HG02938 (cell line): Measurements from ENCODE around the gene SLC46A3.
"Not testable (repeated sequence)": the region's sequence is repeated elsewhere in the genome, so short reads cannot be mapped to it uniquely, and the experiment has no call there.

Experiments used
- ATAC-seq: cut with Tn5 transposase; IDR thresholded peaks from one replicate; pipeline ENCODE4 v1.9.1; 2021; ENCODE audit warnings: mild to moderate bottlenecking, moderate library complexity; ENCODE audit not compliant: unreplicated experiment

The SLC46A3 gene

DNA sequence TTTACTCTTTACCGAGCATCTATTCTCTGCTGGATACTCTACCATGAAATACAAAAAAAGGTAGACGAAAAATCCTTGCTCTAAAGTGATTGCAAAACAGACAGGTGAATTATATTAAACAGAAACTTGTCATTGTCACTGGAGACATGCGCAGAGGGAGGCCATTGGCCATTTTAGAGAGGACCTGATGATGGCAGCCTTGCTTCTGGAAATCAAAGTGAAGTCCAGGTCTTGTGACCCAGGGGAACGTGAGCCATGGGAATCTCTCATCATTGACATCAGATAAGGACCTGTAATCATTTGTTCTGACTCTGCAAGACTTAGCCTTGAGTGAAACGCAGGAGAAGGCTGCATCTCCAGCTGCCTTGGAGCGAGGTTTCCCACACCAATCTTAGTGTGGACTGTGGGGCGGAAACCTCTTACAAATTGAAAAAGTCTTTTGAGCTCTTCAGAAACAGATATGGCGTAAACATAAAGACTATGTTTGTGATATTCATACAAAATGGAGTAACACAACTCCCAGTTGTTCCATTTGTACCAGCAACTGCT is 16.8 kb upstream of the SLC46A3 start:
- no peak for ATAC-seq

GRCh38 chr13:28734906-28735305 is 16.1 kb upstream of the SLC46A3 start:
- ATAC-seq, result no peak

DNA sequence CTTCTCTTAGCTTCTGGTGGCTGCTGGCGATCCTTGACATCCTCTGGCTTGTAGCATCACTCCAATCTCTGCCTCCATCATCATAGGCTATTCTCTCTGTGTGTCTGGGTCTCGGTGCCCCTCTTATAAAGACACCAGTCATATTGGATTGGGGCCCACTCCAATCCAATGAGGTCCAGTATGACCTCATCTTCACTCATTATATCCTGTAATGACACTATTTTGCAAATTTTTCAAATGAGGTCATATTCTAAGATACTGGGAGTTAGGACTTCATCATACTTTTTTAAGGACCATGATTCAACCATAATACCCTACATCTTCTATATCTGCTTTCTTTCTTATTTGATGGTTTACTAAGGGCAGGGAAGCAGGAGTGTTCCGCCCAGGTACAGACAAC is 12.0 kb upstream of the SLC46A3 start:
- no peak for ATAC-seq

DNA sequence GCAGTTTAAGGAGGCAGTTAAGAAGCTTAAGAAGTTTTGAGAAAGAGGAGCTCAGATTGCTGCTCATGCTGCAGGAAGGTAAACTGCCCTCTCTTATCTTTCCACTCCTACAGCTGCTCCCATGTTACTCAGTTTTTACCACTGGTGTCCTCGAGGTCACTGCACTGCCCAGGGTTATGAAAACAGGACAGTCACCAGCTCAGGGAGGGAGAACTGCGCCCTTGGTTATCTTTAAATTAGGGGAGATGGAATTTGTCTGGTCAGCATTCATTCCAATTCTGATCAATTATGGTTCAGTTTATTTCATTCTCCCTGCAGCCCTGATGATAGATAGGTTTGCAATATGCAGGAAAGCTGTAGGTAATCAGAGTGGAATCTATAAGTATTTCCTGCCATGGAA is 10.8 kb upstream of the SLC46A3 start:
- ATAC-seq, result no peak

DNA sequence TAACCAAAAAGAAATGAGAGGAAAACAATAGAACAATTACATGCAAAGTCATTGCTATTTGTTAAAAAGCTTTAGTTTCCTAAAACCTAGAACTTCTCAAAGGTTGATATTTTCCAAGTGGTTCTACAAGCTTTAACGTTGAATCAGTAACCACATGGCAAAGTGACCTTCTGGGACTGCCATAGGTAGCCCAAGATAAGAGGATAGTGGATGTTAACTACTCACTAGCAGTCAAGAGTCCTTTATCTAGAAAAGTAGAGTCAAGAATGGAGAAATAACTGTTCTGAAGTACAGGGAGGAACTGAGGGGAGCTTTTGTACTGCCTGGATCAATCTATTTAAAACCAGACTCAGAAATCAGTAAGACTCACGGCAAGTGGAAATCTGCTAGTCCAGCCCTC is 9.9 kb upstream of the SLC46A3 start:
- ATAC-seq, result no peak

DNA sequence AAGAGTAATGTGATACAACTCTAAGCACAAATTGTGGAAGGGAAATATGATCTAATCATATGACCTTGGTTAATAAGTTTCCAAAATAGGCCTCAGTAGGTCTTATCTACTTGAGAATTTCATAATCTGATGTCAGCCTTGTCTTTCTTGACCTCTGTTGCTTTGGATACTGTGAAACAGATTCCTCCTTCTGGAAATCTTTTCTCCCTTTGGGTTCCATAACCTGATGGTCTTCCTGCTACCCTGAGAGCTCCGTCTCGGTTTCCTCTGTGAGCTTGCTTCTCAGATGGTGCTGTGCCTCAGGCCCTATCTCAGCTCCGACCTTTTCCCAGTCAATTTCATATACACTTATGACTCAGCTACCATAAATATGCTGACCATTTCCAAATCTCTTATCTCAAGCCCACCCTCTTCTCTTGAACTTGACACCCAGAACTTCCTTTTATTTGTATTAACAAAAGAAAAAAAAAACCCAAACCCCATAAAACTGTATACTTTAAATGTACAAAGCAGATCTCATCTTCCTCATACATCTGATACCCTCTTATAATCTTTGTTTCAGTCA is 6.4 kb upstream of the SLC46A3 start:
- no peak for ATAC-seq

DNA sequence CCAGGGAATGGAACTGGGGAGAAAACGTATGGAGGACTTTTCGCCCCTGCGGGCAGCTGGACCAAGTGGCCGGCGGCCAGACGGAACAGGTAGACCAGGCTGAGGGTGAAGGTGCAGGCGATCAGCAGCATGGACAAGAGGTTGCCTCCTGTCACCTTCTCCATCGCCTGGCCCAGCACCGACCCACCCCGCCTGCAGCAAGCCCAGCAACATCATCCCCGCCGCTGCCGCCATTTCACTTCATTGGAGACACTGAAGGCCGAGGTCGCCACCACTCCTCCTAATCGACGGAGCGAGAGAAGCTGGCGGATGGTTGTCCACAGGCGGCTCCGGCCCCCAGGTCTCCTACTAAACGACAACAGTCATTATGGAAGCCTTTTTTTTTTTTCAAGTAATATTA is 5.0 kb upstream of the SLC46A3 start:
- ATAC-seq, result no peak

DNA sequence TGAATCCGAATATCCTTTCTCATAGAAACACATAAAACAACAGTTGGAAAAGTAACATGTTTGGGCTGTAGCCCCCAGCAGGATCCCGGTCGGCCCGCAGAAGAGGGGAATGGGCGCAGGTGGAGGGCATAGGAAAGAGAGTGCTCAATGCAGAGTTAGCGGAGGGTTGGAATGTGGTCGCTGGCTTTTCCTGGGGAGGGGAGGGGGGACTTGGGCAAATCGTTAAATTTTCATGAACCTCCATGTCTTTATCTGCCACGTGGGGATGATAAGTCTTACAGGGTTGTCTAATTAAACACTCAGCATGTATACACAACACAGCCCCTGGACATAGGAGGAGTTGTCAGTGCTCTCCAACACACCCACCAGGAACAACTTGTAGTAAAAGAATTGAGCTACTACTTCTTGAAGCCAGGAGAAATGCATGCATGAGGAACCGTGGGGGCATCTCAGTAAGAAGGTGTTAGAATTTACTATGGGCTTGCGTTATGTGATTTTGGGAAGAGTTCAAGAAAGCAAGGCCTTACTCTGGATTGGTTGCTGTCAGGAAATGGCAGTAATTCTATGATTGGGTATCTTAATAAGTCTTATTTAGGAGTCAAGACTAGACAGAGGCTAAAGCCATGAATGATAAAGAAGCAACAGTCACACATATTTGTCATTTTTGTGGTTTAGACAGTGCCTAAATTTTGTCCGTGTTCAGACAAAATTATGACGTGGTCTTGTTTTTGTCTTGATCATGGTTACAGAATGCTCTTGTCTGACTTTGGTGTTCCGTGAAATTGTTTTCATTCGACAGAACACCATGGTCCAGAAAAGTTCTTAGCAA is 671 bp upstream of the SLC46A3 start:
- ATAC-seq, result no peak

GRCh38 chr13:28718196-28718542 is 601 bp downstream of the SLC46A3 start:
- ATAC-seq, result peak; percentile 2

DNA sequence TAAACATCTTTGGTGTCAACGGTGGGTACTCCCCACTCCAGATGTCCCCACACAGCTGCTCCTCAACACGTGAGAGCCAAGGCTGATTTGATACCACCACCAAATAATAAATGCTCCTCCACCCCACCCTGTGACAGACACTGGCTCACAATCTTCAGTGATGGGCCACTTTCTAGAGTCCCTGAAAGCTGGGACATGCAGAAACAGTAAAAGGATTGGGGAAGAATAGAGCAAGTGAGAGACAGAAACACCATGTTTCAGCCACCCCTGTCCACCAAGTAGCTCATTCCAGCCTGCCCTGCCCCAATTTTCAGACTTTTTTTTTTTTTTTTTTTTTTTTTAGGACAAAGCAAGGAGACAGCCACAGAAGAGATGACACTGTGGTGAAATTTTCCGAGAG is 1.6 kb downstream of the SLC46A3 start:
- no peak for ATAC-seq

DNA sequence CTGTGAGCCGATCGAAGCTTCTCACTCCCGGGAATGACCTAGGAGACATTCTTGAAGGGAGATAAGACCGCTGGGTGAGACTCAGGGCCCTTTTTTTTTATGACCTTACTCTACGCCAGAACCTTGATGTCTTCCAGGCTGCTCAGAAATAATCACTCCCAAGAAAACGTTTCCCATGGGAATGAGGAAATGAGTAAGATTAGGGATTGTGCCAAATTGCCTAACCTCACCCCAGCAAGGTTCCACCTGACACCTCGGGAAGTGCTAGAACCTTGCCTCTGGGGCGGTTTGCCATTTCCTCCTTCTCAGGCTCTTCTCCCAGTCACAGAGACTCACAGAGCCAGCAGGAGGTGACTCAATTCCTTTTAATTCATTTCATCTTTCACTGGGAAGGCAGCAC is 2.3 kb downstream of the SLC46A3 start:
- ATAC-seq, result no peak

- no peak for ATAC-seq
These were observed 4.1 kb downstream of the SLC46A3 start for GRCh38 chr13:28714651-28715050.

GRCh38 chr13:28710161-28710560 is 8.6 kb downstream of the SLC46A3 start:
- no peak for ATAC-seq

DNA sequence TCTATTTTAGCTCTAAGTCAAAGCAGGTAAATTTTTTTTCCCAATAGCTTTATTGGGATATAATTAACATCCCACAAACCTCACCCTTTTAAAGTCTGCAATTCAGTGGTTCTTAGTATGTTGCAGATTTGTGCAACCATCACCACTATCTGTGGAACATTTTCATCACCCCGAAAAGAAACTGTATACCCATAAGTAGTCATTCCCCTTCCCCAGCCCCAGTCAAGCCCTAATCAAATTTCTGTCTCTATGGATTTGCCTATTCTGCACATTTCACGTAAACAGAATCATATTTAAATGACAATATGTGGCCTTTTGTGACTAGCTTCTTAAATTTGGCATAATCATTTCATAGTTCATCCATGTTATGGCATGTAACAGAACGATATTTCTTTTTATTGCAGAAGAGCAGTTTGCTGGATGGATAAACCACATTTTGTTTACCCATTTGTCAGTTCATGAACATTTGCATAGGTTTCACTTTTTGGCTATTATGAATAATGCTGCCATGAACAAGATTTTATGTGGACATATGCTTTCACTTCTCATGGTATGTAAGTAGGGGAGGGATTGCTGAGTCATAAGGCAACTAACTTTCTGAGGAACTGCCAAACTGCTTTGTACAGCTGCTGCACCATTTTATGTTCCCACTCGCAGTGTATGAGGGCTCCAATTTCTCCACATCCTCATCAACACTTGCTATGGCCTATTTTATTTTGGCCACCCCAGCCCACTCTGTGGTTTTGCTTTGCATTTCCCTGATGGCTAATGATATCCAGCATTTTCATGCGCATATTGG is 10.9 kb downstream of the SLC46A3 start:
- peak; percentile 99 for ATAC-seq

GRCh38 chr13:28705461-28706083 is 13.2 kb downstream of the SLC46A3 start:
- ATAC-seq, result no peak

DNA sequence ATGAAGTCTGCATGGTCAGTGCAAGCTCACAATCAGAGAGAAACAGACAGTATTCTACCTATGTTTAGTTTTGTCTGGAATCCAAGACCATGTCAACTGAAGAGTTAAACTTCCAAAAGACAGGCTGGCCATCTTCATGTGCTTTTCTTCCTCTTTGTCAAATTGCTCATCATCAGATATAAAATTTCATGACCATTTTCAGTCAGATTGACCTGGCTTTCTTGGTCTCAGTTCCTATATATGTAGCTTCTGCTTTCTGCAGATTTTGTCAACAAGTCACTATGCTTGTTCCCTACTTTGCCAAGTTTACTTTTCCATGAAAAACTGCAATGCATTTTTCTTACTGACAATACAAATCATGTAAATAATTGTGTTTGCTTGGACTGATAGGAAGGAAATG is 13.9 kb downstream of the SLC46A3 start:
- no peak for ATAC-seq

- no peak for ATAC-seq
These were observed 14.5 kb downstream of the SLC46A3 start for GRCh38 chr13:28704282-28704681.

DNA sequence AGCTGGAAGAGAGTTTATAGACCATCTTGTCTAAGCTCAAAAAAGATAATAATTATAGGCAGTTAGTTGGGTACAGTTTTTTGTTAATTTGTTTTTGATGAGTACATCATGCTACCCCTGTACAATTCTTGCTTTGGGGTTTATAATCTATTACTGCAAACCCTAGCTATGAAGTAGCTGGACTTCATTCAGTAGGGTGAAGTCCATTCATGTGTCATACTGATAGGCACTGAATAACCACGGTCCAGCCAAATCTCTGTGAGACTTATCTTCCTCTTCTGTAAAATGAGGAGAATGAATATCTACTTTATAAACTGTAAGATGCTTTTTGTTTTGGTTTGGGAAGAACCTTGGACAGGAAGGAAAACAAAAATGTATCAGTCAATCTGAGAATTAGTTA is 19.5 kb downstream of the SLC46A3 start:
- ATAC-seq, result no peak

DNA sequence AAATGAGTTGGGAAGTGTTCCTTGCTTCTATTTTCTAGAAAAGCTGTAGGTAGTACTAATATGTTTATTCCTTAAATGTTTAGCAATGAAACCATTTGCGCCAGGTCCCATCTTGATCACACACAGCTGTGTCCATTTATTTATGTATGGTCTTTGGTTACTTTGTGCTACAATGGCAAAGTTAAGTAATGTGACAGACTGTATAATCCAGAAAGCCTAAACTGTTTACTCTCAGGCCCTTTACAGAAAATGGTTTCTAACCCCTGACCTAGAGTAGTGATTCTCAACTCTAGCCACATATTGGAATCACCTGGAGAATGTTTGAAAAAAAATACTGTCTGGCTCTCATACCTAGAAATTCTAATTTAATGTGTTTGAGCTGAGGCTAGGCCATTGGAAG is 21.3 kb downstream of the SLC46A3 start:
- ATAC-seq, result no peak

DNA sequence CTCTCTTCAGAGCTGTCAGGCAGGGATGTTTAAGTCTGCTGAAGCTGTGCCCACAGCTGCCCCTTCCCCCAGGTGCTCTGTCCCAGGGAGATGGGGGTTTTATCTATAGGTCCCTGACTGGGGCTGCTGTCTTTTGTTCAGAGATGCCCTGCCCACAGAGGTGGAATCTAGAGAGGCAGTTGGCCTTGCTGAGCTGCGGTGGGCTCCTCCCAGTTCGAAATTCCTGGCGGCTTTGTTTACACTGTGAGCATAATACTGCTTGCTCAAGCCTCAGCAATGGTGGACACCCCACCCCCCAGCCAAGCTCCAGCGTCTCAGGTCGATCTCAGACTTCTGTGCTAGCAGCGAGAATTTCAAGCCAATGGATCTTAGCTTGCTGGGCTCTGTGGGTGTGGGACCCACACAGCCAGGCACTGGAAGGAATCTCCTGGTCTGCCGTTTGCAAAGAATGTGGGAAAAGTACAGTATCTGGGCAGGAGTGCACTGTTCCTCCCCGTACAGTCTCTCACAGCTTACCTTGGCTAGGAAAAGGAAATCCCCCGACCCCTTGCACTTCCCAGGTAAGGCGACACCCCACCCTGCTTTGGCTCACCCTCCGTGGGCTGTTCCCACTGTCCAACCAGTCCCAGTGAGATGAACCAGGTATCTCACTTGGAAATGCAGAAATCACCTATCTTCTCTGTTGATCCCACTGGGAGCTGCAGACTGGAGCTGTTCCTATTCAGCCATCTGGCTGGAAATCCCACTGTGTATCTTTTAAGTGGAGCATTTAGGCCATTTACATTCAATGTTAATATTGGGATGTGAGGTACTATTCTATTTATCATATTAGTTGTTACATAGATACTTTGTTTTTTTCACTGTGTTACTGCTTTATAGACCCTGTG is 24.9 kb downstream of the SLC46A3 start:
- not testable (repeated sequence) for ATAC-seq
